Vagina (tissue), 2 donors: ENCODE measurements around the gene BCL11A.

Source experiments
- CTCF ChIP-seq, 3 experiments: fragments of 450-650 bp in 2 of 3; fragments of 200-600 bp in 1 of 3; sonication (generic) in 1 of 3; IDR thresholded peaks; one replicate each; pipeline ENCODE4 v1.5.1; 2017 to 2019; ENCODE audit warnings: antibody characterized with exemption in 3 of 3, mild to moderate bottlenecking in 2 of 3, moderate library complexity in 2 of 3
- POLR2A ChIP-seq, 2 donors: fragments of 450-650 bp; IDR thresholded peaks; one replicate each; pipeline ENCODE4 v1.6.1; 2017; ENCODE audit warnings: antibody characterized with exemption in 2 of 2, mild to moderate bottlenecking in 2 of 2, moderate library complexity in 2 of 2
- POLR2AphosphoS5 ChIP-seq, 2 donors: sonication (generic); formaldehyde crosslinking; IDR thresholded peaks; one replicate each; pipeline ENCODE4 v1.9.0; 2017; ENCODE audit warnings: antibody characterized with exemption in 2 of 2, mild to moderate bottlenecking in 2 of 2, low read depth in 1 of 2; ENCODE audit not compliant: insufficient read depth in 1 of 2

GRCh38 chr2:60488291-60488690, 65.2 kb downstream of the BCL11A start:
- no peak for TF ChIP-seq CTCF (IDR thresholded peaks at IDR 0.05)
- TF ChIP-seq POLR2AphosphoS5 (IDR thresholded peaks at IDR 0.05; ENCODE audit: insufficient read depth in 1 of 2, low read depth in 1 of 2): no peak
- TF ChIP-seq POLR2A (IDR thresholded peaks at IDR 0.05): no peak
